D721Med (cell line): ENCODE measurements around the gene MICAL3.
A peak's percentile ranks its signal among the peaks of the same experiment; 100 is the strongest.

Experiments used
- DNase-seq: peaks from one replicate; pipeline ENCODE4 v3.0.0; 2011; ENCODE audit warnings: low spot score; ENCODE audit not compliant: insufficient read length
- FAIRE-seq: peaks from 2 replicates; lab custom pipeline; 2011; peaks lifted over from hg19 to GRCh38; lab: Jason Lieb, UNC
- TF ChIP-seq, protein P1 (sequence below): IDR thresholded peaks from 2 replicates; pipeline ENCODE4 v1.5.1; 2012; ENCODE audit warnings: mild to moderate bottlenecking, control low read depth; ENCODE audit not compliant: insufficient read depth; ENCODE audit errors: missing control alignments

The MICAL3 gene

DNA sequence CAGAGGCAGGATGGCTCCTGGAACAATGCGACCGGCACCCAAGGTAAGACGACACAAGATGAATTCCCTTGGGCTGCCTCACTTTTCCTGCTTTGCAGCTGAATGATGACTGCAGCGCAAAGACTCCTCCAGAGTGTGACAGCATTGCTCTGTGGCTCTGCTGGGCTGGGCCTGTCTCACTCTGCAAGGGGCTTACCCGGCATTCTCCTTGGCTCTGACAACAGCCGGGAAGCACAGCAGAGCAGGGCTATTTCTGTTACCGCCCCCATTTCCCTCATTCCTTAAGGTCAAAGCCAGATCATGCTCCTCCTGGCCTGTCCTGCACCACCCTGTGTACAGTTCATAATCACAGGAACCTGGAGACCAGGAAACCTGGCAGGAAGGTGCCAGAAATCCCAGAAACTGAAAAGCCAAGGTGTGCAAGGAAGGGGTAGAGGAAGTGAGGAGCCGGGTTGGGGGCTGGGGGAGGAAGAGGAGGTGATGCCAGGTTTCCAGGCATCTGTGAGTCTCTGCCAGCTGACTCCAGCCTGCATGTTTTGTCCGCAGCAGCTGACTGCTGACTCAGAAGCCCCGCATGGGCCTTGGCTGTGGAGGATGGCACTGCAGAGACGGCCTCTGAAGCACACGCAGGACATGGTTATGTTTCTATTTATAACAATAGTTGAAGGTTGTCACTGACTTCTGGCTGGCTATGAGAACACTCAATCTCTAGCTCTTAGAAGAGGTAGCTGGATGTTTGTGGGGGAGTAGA lies 113.6 kb downstream of the MICAL3 start:
- DNase-seq = no peak
- TF ChIP-seq, protein P1, sequence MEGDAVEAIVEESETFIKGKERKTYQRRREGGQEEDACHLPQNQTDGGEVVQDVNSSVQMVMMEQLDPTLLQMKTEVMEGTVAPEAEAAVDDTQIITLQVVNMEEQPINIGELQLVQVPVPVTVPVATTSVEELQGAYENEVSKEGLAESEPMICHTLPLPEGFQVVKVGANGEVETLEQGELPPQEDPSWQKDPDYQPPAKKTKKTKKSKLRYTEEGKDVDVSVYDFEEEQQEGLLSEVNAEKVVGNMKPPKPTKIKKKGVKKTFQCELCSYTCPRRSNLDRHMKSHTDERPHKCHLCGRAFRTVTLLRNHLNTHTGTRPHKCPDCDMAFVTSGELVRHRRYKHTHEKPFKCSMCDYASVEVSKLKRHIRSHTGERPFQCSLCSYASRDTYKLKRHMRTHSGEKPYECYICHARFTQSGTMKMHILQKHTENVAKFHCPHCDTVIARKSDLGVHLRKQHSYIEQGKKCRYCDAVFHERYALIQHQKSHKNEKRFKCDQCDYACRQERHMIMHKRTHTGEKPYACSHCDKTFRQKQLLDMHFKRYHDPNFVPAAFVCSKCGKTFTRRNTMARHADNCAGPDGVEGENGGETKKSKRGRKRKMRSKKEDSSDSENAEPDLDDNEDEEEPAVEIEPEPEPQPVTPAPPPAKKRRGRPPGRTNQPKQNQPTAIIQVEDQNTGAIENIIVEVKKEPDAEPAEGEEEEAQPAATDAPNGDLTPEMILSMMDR = peak; percentile 34
- FAIRE-seq = no peak

DNA sequence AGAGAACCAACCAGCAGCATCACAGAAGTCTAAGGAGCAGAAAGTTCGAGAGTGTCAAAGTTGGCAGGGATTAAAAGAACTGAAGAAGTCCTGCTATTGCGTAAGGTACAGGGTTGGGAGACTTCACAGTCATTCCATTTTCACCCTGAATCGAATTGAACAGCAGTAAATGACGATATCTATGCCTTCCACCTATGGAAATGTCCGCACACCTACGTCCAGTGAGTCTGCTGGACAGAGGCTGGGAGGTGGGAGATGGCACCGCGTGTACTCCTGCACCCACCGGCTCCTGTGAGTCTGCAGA lies 116.7 kb downstream of the MICAL3 start:
- DNase-seq (no peak), FAIRE-seq (no peak)
- TF ChIP-seq, protein P1 = no peak

DNA sequence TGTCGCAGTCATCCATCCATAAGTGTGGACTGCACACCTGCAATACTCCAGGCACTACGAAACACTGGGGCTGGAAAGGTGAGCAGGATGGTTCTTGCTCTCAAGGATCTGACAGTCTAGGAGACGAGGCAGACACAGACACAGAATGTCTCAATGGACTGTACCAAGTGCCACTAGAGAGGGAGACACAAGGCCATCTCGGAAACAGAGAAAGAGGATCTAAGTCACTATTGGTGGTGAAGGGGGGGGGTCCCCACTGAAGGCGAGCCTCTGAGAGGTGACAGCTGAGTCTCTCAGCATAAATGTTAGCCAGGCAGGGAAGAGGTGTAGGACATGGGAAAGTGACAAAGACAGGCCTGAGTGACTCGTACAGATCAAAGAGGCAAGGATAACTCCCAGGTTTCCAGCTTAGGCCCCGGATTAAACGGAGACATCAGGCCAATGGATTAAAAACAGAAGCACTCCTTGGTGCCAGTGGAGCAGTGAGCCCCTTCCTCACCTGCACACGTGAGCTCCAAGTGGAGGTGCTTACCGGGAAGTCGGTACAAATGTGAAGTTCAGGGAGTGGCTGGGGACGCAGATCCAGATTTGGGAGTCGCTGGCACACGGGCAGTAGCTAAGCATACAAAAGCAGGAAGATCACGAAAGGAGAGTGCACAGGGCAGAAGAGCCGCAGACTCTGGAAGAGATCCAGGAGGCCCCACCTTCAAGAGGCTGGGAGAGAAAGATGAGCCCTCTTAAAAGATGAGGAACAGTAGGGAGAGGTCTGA lies 117.2 kb downstream of the MICAL3 start:
- FAIRE-seq = no peak
- TF ChIP-seq, protein P1 = no peak
- peak; percentile 40 for DNase-seq

DNA sequence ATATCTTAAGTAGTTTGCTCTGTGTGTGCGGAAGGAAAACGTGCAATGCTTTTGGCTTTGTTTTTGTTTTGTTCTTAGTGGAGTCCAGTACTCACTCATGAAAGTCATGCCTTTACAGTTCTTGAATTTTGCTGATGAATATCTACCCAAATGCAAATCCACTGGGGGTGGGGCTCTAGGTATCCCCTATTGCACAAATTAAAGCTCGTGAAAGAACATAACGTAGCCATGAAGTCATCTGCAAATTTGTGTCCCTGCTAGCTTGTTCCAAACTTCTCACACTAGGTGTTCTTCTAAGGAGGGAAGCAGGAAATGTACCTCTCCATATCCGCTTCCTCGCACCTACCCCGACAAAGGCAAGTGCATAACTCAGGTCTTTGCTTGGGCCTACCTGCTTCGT lies 118.9 kb downstream of the MICAL3 start:
- TF ChIP-seq, protein P1 = no peak
- FAIRE-seq = no peak
- DNase-seq = no peak

DNA sequence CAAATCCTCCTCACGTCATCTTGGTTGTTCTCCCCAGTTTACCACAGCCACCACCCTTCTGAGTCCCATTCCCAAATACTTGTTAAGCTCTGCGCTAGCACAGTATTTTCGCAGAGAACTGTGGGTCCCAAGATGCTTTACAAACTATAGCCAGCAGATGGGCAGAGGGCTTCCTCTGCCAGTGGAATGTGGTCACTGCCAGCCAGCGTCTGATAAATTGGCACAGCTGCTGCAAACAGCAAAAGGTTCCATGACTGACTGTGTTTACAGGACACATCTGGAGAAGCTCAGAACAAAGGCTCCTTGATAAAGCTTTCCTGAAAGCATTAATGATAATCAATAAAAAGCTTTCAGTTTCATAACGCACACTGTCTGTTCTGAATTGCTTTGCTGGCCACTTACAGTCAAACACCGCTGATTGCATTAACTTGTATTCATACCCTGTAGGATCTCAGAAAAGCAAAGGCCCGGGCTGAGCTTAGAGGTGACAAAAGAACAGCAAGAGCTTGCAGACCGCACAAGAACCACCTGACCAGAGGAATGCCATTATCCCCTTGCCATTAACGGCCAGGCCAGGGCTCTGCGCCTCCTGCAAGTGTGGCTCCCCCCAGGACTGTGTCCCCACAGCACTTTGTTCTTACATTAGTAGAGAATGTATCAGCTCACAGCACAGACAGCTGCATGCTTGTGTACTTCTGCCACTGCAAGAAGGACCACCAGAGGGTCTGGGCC lies 120.6 kb downstream of the MICAL3 start:
- DNase-seq (no peak), FAIRE-seq (no peak)
- TF ChIP-seq, protein P1 = no peak

DNA sequence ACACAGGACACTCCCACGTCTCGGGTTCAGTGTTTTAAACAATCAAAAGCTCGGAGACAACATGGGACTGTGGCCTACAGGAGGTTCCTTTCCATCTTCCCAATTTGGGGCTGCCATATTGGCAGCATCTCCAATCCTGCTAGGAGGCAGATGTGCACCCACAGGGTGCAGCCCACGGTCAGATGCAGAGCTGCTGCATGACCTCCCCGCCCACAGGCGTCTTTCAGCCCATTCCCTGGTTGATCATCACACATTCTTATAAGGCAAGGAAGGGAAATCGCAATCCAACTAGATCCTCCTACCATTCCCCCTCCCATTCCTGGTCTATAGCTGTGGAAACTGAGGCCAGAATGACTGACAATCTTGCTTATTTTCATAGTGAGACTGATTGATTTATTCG lies 121.4 kb downstream of the MICAL3 start:
- TF ChIP-seq, protein P1 = no peak
- no peak for FAIRE-seq
- no peak for DNase-seq
